ENCODE measurements around the gene GRHL1. TPM values are rescaled to one million over a fixed set of nuclear protein-coding genes. Genes with fewer than 3 reads are reported as not detected.

Gene GRHL1
- total and polyA plus RNA-seq, 2 donors (not counting 1 experiment from before 2014, with no cell fraction given), result 0.25 to 0.76 TPM

DNA sequence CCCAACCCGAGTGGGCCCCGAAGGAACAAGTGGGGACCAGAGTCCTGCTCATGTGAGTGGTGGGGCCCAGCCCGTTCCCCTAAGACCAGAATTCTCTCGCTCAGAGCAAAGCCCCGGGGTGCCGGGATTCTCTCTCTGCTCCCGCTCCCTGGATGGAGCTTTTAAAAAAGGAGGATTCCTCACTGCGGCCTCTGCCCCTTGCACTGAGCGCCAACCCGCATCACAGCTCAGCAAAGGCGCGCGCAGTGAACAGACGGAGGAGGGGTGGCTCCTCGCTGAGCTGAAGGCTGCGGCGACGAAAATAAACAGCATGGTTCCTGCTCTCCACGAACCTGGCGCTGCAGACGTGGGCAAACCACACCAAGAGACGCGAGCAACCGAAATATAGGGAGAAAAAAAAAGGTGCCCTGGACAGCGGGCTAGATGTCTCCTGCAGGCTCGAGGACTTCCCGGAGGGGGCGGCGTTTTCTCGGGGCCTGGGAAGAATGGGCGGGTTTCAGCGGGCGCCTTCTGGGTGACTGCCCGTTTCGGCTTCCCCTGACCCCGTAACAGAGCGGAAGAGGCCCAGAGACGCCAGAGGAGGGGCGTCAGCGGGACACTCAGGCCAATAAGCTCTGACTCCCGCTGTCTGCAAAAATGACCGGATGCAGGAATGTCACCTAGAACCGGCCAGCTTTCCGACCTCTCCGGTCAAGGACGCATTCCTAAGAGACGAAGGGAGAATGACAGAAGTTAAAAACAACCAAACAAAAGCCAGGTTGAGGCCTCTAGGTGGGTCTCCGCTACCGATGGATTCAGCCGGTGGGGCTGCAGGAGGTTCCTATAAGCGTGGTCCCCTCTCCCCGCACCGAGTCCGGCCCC is 91.0 kb downstream of the GRHL1 start:
- H4K20me1 ChIP-seq (ENCODE audit: control insufficient read depth, insufficient read depth, low read length, poor library complexity, severe bottlenecking), result peaks cover 9% of the 10 kb centered on the region
- no peak for TF ChIP-seq EZH2 (IDR thresholded peaks at IDR 0.05; ENCODE audit: borderline replicate concordance, insufficient read depth, low read depth, low read length, poor library complexity, severe bottlenecking)
- TF ChIP-seq, protein P1, sequence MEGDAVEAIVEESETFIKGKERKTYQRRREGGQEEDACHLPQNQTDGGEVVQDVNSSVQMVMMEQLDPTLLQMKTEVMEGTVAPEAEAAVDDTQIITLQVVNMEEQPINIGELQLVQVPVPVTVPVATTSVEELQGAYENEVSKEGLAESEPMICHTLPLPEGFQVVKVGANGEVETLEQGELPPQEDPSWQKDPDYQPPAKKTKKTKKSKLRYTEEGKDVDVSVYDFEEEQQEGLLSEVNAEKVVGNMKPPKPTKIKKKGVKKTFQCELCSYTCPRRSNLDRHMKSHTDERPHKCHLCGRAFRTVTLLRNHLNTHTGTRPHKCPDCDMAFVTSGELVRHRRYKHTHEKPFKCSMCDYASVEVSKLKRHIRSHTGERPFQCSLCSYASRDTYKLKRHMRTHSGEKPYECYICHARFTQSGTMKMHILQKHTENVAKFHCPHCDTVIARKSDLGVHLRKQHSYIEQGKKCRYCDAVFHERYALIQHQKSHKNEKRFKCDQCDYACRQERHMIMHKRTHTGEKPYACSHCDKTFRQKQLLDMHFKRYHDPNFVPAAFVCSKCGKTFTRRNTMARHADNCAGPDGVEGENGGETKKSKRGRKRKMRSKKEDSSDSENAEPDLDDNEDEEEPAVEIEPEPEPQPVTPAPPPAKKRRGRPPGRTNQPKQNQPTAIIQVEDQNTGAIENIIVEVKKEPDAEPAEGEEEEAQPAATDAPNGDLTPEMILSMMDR (IDR thresholded peaks at IDR 0.05), result no peak
- peak overlapping the region; percentile 93 for H3K4me2 ChIP-seq (replicated peaks; ENCODE audit: low read depth, low read length, poor library complexity, severe bottlenecking)
- Mint-ChIP-seq H3K4me1 (peaks cover 25% of the 10 kb centered on the region), H3K4me3 (peak overlapping the region; percentile 89), H3K27ac (peak overlapping the region; percentile 92), H3K27me3 (no peaks in the 10 kb centered on the region), H3K9me3 (ENCODE audit: insufficient read depth) (no peaks in the 10 kb centered on the region)
- H3K79me2 ChIP-seq (ENCODE audit: control insufficient read depth, insufficient read depth, low read length), result no peaks in the 10 kb centered on the region
- intact Hi-C loops (cut with micrococcal nuclease), result loop anchor here (1.0 to 10.0 kb wide), 7 partner anchors 13 to 1208 kb away; partner anchors contain the start of genes ADAM17, GRHL1, IAH1 and KIDINS220
- peak overlapping the region; percentile 44 for H2AFZ ChIP-seq (ENCODE audit: insufficient read depth, low read depth, low read length, poor library complexity, severe bottlenecking)
- H3K9me3 ChIP-seq (ENCODE audit: control extremely low read depth in 1 of 3, control insufficient read depth in 2 of 3, insufficient read depth in 1 of 3, low read length in 2 of 3), result peaks cover 0 to 20% (median 0%) of the 10 kb centered on the region in 3 donors
- CTCF ChIA-PET, result interaction anchor here (0.9 to 12.6 kb wide), 4 partner anchors 12 to 403 kb away, joined by 3 to 319 read pairs (median 5); no protein-coding TSS in a partner anchor
- H3K9ac ChIP-seq (ENCODE audit: low read length), result peak overlapping the region; percentile 80
- POLR2A ChIA-PET, result interaction anchor here (0.8 to 2.8 kb wide), 6 partner anchors 11 to 412 kb away, joined by 3 to 16 read pairs (median 4); partner anchors contain the start of genes TAF1B and YWHAQ
- peaks cover 12 to 20% of the 10 kb centered on the region in 2 donors for H3K4me1 ChIP-seq (ENCODE audit: control insufficient read depth in 2 of 2, insufficient read depth in 2 of 2, low read length in 2 of 2)
- peaks cover 0 to 13% of the 10 kb centered on the region in 2 experiments for H3K36me3 ChIP-seq (replicated peaks in 1 of 2; ENCODE audit: control extremely low read depth in 1 of 2, control insufficient read depth in 1 of 2, extremely low read depth in 1 of 2, insufficient read depth in 2 of 2, low read length in 1 of 2)
- peak overlapping the region; percentile 51 to 58 for H3K27ac ChIP-seq (ENCODE audit: low read length in 2 of 2)
- peak; percentile 2 for ATAC-seq (ENCODE audit: low read depth)
- H3K4me3 ChIP-seq (ENCODE audit: control extremely low read depth in 1 of 5, extremely low read depth in 1 of 5, insufficient read depth in 1 of 5, low read depth in 2 of 5, low read length in 4 of 5), result peak overlapping the region; percentile 49 to 84 (median 68)
- 39% methylated on average over 51 of the region's 54 CpGs for WGBS (ENCODE audit: insufficient coverage)
- DNase-seq, result peak; percentile 66
- H3K27me3 ChIP-seq (replicated peaks in 1 of 4; ENCODE audit: control extremely low read depth in 1 of 4, control insufficient read depth in 3 of 4, insufficient read depth in 4 of 4, low read length in 3 of 4), result no peaks in the 10 kb centered on the region
